Tibial artery (tissue), 4 donors: ENCODE data around the gene FRS3.
"Not testable (repeated sequence)": the region's sequence is repeated elsewhere in the genome, so short reads cannot be mapped to it uniquely, and the experiment has no call there.

Source experiments
- DNase-seq, 2 donors: peaks; one replicate each; pipeline ENCODE4 v3.0.0-alpha.2; 2019
- H3K27ac ChIP-seq, 2 donors: fragments of 200-600 bp; sonication (generic) in 1 of 2; 1 replicate in 1 of 2; 2 replicates in 1 of 2; pipeline ENCODE4 v1.5.1; 2018 to 2019; ENCODE audit warnings: mild to moderate bottlenecking in 1 of 2
- H3K27me3 ChIP-seq, 2 donors: fragments of 200-600 bp; sonication (generic) in 1 of 2; one replicate each; pipeline versions ENCODE4 v1.5.1 to v1.6.0; 2016 to 2019
- H3K36me3 ChIP-seq, 3 donors: fragments of 200-600 bp; sonication (generic) in 2 of 3; one replicate each; pipeline ENCODE4 v1.5.1; 2016 to 2019; ENCODE audit warnings: mild to moderate bottlenecking in 2 of 3
- H3K4me1 ChIP-seq, 4 donors: fragments of 200-600 bp; sonication (generic) in 2 of 4; 1 replicate in 3 of 4; 2 replicates in 1 of 4; pipeline ENCODE4 v1.5.1; 2016 to 2019
- H3K4me3 ChIP-seq, 2 donors: fragments of 200-600 bp; sonication (generic) in 1 of 2; 1 replicate in 1 of 2; 2 replicates in 1 of 2; pipeline ENCODE4 v1.5.1; 2018 to 2019; ENCODE audit warnings: mild to moderate bottlenecking in 2 of 2
- H3K9me3 ChIP-seq, 3 donors: fragments of 200-600 bp; sonication (generic) in 1 of 3; one replicate each; pipeline ENCODE4 v1.5.1; 2016 to 2019
- CTCF ChIP-seq, 2 experiments: fragments of 200-600 bp in 1 of 2; fragments of 450-650 bp in 1 of 2; IDR thresholded peaks; one replicate each; pipeline ENCODE4 v1.5.1; 2017 to 2019; ENCODE audit warnings: antibody characterized with exemption in 2 of 2, mild to moderate bottlenecking in 1 of 2, moderate library complexity in 1 of 2
- intact Hi-C: fragments of 100-400 bp; cut with DNase I; formaldehyde crosslinking; loops from one replicate; pipeline ENCODE4 v1.15.0; 2023; ENCODE audit warnings: low total_unique reads

The FRS3 gene

GRCh38 chr6:41767112-41767833 is 12.4 kb downstream of the FRS3 start:
- Histone ChIP-seq H3K9me3 (no peaks in the 10 kb centered on the region), H3K36me3 (peaks cover 20 to 36% (median 21%) of the 10 kb centered on the region in 3 donors), H3K4me1 (no peaks in the 10 kb centered on the region), H3K27ac (no peak overlapping the region), H3K4me3 (no peak overlapping the region), H3K27me3 (no peaks in the 10 kb centered on the region)
- intact Hi-C loops = no loop called here
- DNase-seq = peak in 1 of 2 donors; percentile 40
- TF ChIP-seq CTCF (IDR thresholded peaks at IDR 0.05) = no peak

- H3K27me3 ChIP-seq, H3K27ac ChIP-seq, H3K4me1 ChIP-seq, H3K9me3 ChIP-seq, DNase-seq, intact Hi-C loops, H3K4me3 ChIP-seq: not testable (repeated sequence)
- peaks cover 9 to 25% (median 10%) of the 10 kb centered on the region in 3 donors for H3K36me3 ChIP-seq
Observed at GRCh38 chr6:41766043-41766664, 13.5 kb downstream of the FRS3 start.

GRCh38 chr6:41763470-41763869 is 16.2 kb downstream of the FRS3 start:
- no peaks in the 10 kb centered on the region for H3K27me3 ChIP-seq
- peaks cover 0 to under 1% (median 0%) of the 10 kb centered on the region in 3 donors for H3K36me3 ChIP-seq
- H3K4me3 ChIP-seq = no peak overlapping the region
- H3K4me1 ChIP-seq = no peaks in the 10 kb centered on the region
- no peak for TF ChIP-seq CTCF (IDR thresholded peaks at IDR 0.05)
- H3K9me3 ChIP-seq = no peaks in the 10 kb centered on the region
- no peak for DNase-seq
- intact Hi-C loops = no loop called here
- H3K27ac ChIP-seq = no peak overlapping the region

- Histone ChIP-seq H3K4me1 (no peaks in the 10 kb centered on the region), H3K9me3 (no peaks in the 10 kb centered on the region), H3K27ac (no peak overlapping the region), H3K36me3 (no peaks in the 10 kb centered on the region), H3K4me3 (no peak overlapping the region), H3K27me3 (no peaks in the 10 kb centered on the region)
- intact Hi-C loops = no loop called here
- TF ChIP-seq CTCF (IDR thresholded peaks at IDR 0.05) = no peak
- DNase-seq = no peak
Observed at GRCh38 chr6:41759905-41760579, 19.7 kb downstream of the FRS3 start.

- DNase-seq = no peak
- TF ChIP-seq CTCF (IDR thresholded peaks at IDR 0.05) = no peak
- intact Hi-C loops = no loop called here
- no peak overlapping the region for H3K27ac ChIP-seq
- no peaks in the 10 kb centered on the region for H3K36me3 ChIP-seq
- no peaks in the 10 kb centered on the region for H3K9me3 ChIP-seq
- no peak overlapping the region for H3K4me3 ChIP-seq
- no peaks in the 10 kb centered on the region for H3K4me1 ChIP-seq
- H3K27me3 ChIP-seq = no peaks in the 10 kb centered on the region
Observed at GRCh38 chr6:41759106-41759904, 20.4 kb downstream of the FRS3 start.
